ENCODE results near the gene SVOP.
"Not testable (repeated sequence)": the region's sequence is repeated elsewhere in the genome, so short reads cannot be mapped to it uniquely, and the experiment has no call there.

The SVOP gene

GRCh38 chr12:109020796-109021380 lies at the start of gene SVOP:
Gene SVOP (minus strand): TSS chr12:109021068. CDS start chr12:109020868, 200 bp downstream.
- DNase-seq (ENCODE audit: low read depth), result peak; percentile 18

- no peak for DNase-seq (ENCODE audit: low read depth)
Measured at GRCh38 chr12:109069307-109070271, 48.7 kb upstream of the SVOP start.

GRCh38 chr12:109065853-109066193 lies 45.0 kb upstream of the SVOP start:
- DNase-seq (ENCODE audit: low read depth), result no peak

- no peak for DNase-seq (ENCODE audit: low read depth)
Measured at GRCh38 chr12:109065154-109065852, 44.4 kb upstream of the SVOP start.

- DNase-seq (ENCODE audit: low read depth), result no peak
Measured at GRCh38 chr12:109064143-109064542, 43.3 kb upstream of the SVOP start.

GRCh38 chr12:109058773-109059172 lies 37.9 kb upstream of the SVOP start:
- DNase-seq (ENCODE audit: low read depth), result no peak

GRCh38 chr12:109057376-109057775 lies 36.5 kb upstream of the SVOP start:
- DNase-seq (ENCODE audit: low read depth), result no peak

GRCh38 chr12:109056891-109057290 lies 36.0 kb upstream of the SVOP start:
- DNase-seq (ENCODE audit: low read depth), result no peak

- DNase-seq (ENCODE audit: low read depth), result no peak
Measured at GRCh38 chr12:109054520-109054919, 33.7 kb upstream of the SVOP start.

- DNase-seq (ENCODE audit: low read depth), result not testable (repeated sequence)
Measured at GRCh38 chr12:109054124-109054513, 33.3 kb upstream of the SVOP start.

GRCh38 chr12:109053382-109054123 lies 32.7 kb upstream of the SVOP start:
- no peak for DNase-seq (ENCODE audit: low read depth)

GRCh38 chr12:109052414-109053323 lies 31.8 kb upstream of the SVOP start, which contains the start of gene USP30:
Gene USP30 (plus strand): TSS chr12:109052576. CDS start chr12:109052679, 103 bp downstream.
- peak; percentile 60 for DNase-seq (ENCODE audit: low read depth)

- no peak for DNase-seq (ENCODE audit: low read depth)
Measured at GRCh38 chr12:109052097-109052413, 31.2 kb upstream of the SVOP start.

GRCh38 chr12:109049794-109050193 lies 28.9 kb upstream of the SVOP start:
- not testable (repeated sequence) for DNase-seq (ENCODE audit: low read depth)

- DNase-seq (ENCODE audit: low read depth), result not testable (repeated sequence)
Measured at GRCh38 chr12:109048706-109049105, 27.8 kb upstream of the SVOP start.

- no peak for DNase-seq (ENCODE audit: low read depth)
Measured at GRCh38 chr12:109047081-109047805, 26.4 kb upstream of the SVOP start.

GRCh38 chr12:109044241-109044640 lies 23.4 kb upstream of the SVOP start:
- DNase-seq (ENCODE audit: low read depth), result no peak

GRCh38 chr12:109036975-109037374 lies 16.1 kb upstream of the SVOP start:
- DNase-seq (ENCODE audit: low read depth), result no peak

GRCh38 chr12:109033239-109034196 lies 12.7 kb upstream of the SVOP start:
- DNase-seq (ENCODE audit: low read depth), result no peak
